HG02885 (cell line): ENCODE results near the gene GTF2IRD1.

Experiments
- ATAC-seq: cut with Tn5 transposase; IDR thresholded peaks from one replicate; pipeline ENCODE4 v1.9.1; 2021; ENCODE audit warnings: mild to moderate bottlenecking; ENCODE audit not compliant: unreplicated experiment, poor library complexity

GTF2IRD1 gene

GRCh38 chr7:74583630-74584029 is 129.9 kb downstream of the GTF2IRD1 start:
- no peak for ATAC-seq

- ATAC-seq, result no peak
Measured at GRCh38 chr7:74584160-74584954, 130.7 kb downstream of the GTF2IRD1 start.

- no peak for ATAC-seq
Measured at GRCh38 chr7:74585844-74586243, 132.1 kb downstream of the GTF2IRD1 start.

DNA sequence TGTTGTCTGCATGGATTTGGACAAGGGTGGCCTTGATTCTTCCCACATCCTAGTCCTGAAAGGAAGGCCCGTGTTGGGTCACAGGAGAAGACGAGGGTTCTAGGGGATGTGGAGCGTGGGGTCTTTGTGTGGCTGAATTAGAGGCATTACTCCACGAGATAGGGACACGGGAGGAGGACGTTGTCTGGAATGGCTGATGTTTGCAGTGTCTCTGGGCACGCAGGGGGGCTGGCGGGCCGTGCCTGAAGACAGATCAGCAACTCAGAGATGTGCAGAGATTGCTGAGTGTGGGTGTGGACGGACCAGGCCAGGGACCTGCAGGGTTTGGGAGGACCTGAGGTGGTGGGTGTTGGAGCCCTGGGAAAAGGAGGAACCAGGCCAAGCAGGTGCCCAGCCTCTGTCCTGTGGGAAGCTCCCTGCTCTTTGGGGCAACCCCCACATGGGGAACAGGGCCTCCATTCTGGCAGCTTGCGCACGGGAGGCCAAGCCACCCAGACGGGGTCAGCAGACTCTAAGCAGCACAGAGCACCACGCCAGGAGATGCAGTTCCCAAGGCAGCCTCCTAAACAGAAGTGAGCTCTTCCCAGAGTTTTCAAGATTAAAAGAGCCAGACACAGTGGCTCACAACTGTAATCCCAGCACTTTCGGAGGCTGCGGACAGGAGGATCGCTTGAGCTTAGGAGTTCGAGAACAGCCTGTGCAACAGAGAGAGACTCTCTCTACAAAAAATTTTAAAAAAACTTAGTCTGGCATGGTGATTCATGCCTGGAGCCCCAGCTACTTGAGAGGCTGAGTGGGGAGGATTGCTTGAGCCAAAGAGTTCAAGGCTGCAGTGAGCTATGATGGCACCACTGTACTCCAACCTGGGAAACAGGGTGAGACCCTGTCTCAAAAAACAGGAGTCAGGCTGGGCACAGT is 132.8 kb downstream of the GTF2IRD1 start:
- no peak for ATAC-seq

- peak; percentile 79 for ATAC-seq
Measured at GRCh38 chr7:74587435-74588126, 133.9 kb downstream of the GTF2IRD1 start.

DNA sequence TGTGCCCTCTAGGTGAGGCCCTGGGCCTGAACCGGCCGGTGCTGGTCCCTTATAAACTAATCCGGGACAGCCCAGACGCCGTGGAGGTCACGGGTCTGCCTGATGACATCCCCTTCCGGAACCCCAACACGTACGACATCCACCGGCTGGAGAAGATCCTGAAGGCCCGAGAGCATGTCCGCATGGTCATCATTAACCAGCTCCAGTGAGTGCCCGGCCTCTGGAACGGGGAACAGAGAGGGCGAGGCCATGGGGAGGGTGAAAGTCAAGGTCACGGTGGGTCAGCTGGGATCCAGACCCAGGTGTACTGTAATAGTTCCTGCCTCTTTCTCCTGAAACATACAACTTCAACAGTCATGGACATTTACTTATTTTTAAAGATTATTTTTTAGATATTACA is 137.1 kb downstream of the GTF2IRD1 start:
- no peak for ATAC-seq

DNA sequence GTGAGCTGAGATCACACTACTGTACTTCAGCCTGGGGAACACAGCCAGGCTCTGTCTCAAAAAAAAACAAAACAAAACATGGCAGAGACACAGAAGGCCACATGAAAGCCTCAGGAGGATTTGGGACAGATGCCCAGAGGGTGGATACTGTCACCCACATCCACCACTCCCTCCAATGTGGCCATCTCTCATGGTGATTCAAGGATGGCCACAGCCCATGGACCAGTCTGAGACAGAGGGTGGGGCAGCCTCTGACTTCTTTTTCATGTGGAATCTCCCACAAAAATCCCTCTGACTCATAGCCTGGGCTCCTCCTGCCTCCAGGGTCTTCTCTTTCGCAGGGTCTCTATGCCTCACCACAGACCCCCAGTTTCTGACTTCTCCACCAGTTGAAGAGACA is 144.9 kb downstream of the GTF2IRD1 start:
- no peak for ATAC-seq

- ATAC-seq, result no peak
Measured at GRCh38 chr7:74599244-74599643, 145.5 kb downstream of the GTF2IRD1 start.

GRCh38 chr7:74604326-74605020 is 150.8 kb downstream of the GTF2IRD1 start:
- no peak for ATAC-seq

GRCh38 chr7:74606101-74606908 is 152.6 kb downstream of the GTF2IRD1 start:
- peak; percentile 51 for ATAC-seq

DNA sequence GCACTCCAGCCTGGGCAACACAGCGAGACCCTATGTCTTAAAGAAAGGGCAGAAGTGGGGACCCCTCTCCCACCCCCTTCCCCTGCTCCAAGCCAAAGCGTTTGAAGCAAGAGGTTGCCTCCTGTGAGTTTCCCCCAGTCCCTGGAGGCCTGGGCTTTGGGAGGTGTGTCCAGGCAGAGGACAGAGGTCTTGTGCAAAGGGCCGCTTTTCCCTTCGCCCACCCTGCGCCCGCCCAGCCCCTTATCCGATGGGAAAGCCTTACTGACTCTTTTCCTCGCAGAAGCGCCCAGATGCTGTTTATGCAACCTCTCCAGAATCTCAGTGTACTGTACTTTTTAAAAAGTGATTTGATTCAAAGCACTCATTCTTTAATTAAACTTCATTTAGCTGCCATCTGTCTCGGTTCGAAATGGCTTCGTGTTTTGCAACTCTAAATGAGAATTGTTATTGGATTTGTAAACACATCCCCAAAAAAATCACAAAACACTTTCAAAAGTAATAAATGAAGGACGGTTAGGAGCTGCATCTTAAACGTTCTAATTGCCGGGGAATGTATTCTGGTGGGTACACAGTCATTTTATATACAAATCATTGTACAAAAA is 153.3 kb downstream of the GTF2IRD1 start:
- no peak for ATAC-seq

GRCh38 chr7:74612015-74612829 is 158.5 kb downstream of the GTF2IRD1 start:
- no peak for ATAC-seq

DNA sequence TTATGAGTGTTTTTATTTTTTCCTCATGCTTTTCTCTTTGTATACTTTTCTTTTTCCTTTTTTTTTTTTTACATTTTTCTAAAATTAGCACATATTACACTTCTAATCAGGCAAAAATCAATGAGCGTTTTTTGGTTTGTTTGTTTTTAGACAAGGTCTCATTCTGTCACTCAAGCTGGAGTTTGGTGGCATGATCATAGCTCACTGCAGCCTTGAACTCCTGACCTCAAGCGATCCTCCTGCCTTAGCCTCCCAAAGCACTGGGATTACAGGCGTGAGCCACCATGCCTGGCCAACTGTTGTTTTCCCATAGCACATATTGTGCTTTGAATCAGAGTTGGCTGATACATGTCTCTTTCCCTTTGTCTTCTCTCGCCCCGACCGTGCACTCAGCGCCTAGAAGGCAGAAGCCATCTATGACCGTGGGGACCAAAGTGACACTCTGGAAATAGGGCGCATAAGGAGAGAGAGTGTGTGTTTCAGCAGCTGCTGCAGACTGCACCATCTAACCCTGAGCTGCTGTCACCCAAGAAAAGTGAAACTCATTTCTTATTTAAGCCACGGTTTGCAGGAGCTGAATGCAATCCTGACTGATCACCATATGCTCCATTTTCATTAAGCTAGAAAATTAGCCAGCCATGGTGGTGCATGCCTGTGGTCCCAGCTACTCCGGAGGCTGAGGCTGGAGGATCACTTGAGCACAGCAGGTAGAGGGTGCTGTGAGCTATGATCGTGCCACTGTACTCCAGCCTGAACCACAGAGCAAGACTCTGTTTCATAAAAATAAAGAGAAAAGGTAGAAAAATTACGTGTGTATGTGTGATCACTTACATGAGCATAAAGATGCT is 162.5 kb downstream of the GTF2IRD1 start:
- ATAC-seq, result no peak

GRCh38 chr7:74617180-74617744 is 163.6 kb downstream of the GTF2IRD1 start:
- ATAC-seq, result no peak

GRCh38 chr7:74619235-74619860 is 165.6 kb downstream of the GTF2IRD1 start:
- ATAC-seq, result no peak

- no peak for ATAC-seq
Measured at GRCh38 chr7:74622228-74622749, 168.6 kb downstream of the GTF2IRD1 start.
